OCI-M2 (cell line): Measurements from ENCODE around the gene ZNF778.

Experiments used
- DNase-seq: peaks from one replicate; lab custom pipeline; 2025; ENCODE audit not compliant: unreplicated experiment; lab: John Stamatoyannopoulos, UW

Gene ZNF778

GRCh38 chr16:89274561-89275283 lies 57.2 kb downstream of the ZNF778 start:
- DNase-seq, result no peak

- no peak for DNase-seq
Observed at GRCh38 chr16:89275284-89275584, 57.7 kb downstream of the ZNF778 start.

- DNase-seq, result no peak
Observed at GRCh38 chr16:89275837-89276720, 58.6 kb downstream of the ZNF778 start.

GRCh38 chr16:89277049-89277448 lies 59.5 kb downstream of the ZNF778 start:
- DNase-seq, result no peak

GRCh38 chr16:89277641-89278341 lies 60.3 kb downstream of the ZNF778 start:
- no peak for DNase-seq

GRCh38 chr16:89278441-89279240 lies 61.1 kb downstream of the ZNF778 start:
- no peak for DNase-seq

- DNase-seq, result no peak
Observed at GRCh38 chr16:89279666-89280481, 62.4 kb downstream of the ZNF778 start.

GRCh38 chr16:89280546-89281188 lies 63.2 kb downstream of the ZNF778 start:
- no peak for DNase-seq

GRCh38 chr16:89281189-89281577 lies 63.7 kb downstream of the ZNF778 start:
- no peak for DNase-seq

- no peak for DNase-seq
Observed at GRCh38 chr16:89281829-89282228, 64.3 kb downstream of the ZNF778 start.

- DNase-seq, result no peak
Observed at GRCh38 chr16:89282523-89282922, 65.0 kb downstream of the ZNF778 start.

GRCh38 chr16:89283449-89283848 lies 65.9 kb downstream of the ZNF778 start:
- DNase-seq, result no peak

GRCh38 chr16:89285381-89285780 lies 67.9 kb downstream of the ZNF778 start:
- DNase-seq, result no peak

GRCh38 chr16:89286096-89286495 lies 68.6 kb downstream of the ZNF778 start:
- no peak for DNase-seq
